Limb (tissue), 2 donors: ENCODE data around the gene EIF2B2.
"Not testable (repeated sequence)": the region's sequence is repeated elsewhere in the genome, so short reads cannot be mapped to it uniquely, and the experiment has no call there.

ENCODE experiments used
- DNase-seq, 2 donors: peaks; one replicate each; pipeline ENCODE4 v3.0.0-alpha.2; 2016; ENCODE audit errors: extremely low spot score in 2 of 2

EIF2B2 gene

GRCh38 chr14:74988993-74989392 lies 13.7 kb upstream of the EIF2B2 start:
- DNase-seq: no peak

- DNase-seq: not testable (repeated sequence)
These were observed 8.5 kb upstream of the EIF2B2 start for GRCh38 chr14:74994182-74994581.

GRCh38 chr14:74995781-74996180 lies 6.9 kb upstream of the EIF2B2 start:
- DNase-seq: not testable (repeated sequence)

GRCh38 chr14:75001261-75001660 lies 1.5 kb upstream of the EIF2B2 start:
- no peak for DNase-seq

GRCh38 chr14:75001899-75002298 lies 822 bp upstream of the EIF2B2 start:
- no peak for DNase-seq

- DNase-seq: no peak
These were observed 718 bp downstream of the EIF2B2 start for GRCh38 chr14:75003250-75004027.

- no peak for DNase-seq
These were observed 2.6 kb downstream of the EIF2B2 start for GRCh38 chr14:75005357-75005756.

- DNase-seq: no peak
These were observed 6.5 kb downstream of the EIF2B2 start for GRCh38 chr14:75009176-75009575.

GRCh38 chr14:75010472-75011093 lies 7.9 kb downstream of the EIF2B2 start:
- no peak for DNase-seq

GRCh38 chr14:75011356-75011994 lies 8.8 kb downstream of the EIF2B2 start:
- DNase-seq: no peak

GRCh38 chr14:75013290-75013689 lies 10.6 kb downstream of the EIF2B2 start:
- no peak for DNase-seq

GRCh38 chr14:75015496-75015895 lies 12.8 kb downstream of the EIF2B2 start:
- DNase-seq: no peak

- DNase-seq: no peak
These were observed 14.1 kb downstream of the EIF2B2 start for GRCh38 chr14:75016815-75017214.

GRCh38 chr14:75018694-75019093 lies 16.0 kb downstream of the EIF2B2 start:
- no peak for DNase-seq

GRCh38 chr14:75022655-75023054 lies 19.9 kb downstream of the EIF2B2 start:
- no peak for DNase-seq

GRCh38 chr14:75023108-75023507 lies 20.4 kb downstream of the EIF2B2 start:
- no peak for DNase-seq

GRCh38 chr14:75025082-75025481 lies 22.4 kb downstream of the EIF2B2 start:
- no peak for DNase-seq

GRCh38 chr14:75025876-75026275 lies 23.2 kb downstream of the EIF2B2 start:
- DNase-seq: no peak

- DNase-seq: no peak
These were observed 27.4 kb downstream of the EIF2B2 start for GRCh38 chr14:75030147-75030546.

- DNase-seq: no peak
These were observed 30.2 kb downstream of the EIF2B2 start for GRCh38 chr14:75032939-75033338.

GRCh38 chr14:75040507-75040906 lies 37.8 kb downstream of the EIF2B2 start:
- no peak for DNase-seq

GRCh38 chr14:75040959-75041358 lies 38.2 kb downstream of the EIF2B2 start:
- DNase-seq: no peak

GRCh38 chr14:75041613-75042012 lies 38.9 kb downstream of the EIF2B2 start:
- DNase-seq: no peak
